GM12872 (cell line): ENCODE results near the gene PRKACB.

Source experiments
- CTCF ChIP-seq: IDR thresholded peaks from 3 replicates; pipeline ENCODE4 v1.5.1; 2011; ENCODE audit warnings: low read depth, mild to moderate bottlenecking, low read length, moderate library complexity; ENCODE audit not compliant: insufficient read depth

PRKACB gene

GRCh38 chr1:84259989-84260388 is 115.9 kb downstream of the PRKACB start:
- no peak for TF ChIP-seq CTCF

GRCh38 chr1:84260852-84261518 is 116.9 kb downstream of the PRKACB start:
- no peak for TF ChIP-seq CTCF

- no peak for TF ChIP-seq CTCF
Observed at GRCh38 chr1:84264961-84265360, 120.9 kb downstream of the PRKACB start.

- no peak for TF ChIP-seq CTCF
Observed at GRCh38 chr1:84265867-84266266, 121.8 kb downstream of the PRKACB start.

GRCh38 chr1:84266748-84267147 is 122.7 kb downstream of the PRKACB start:
- TF ChIP-seq CTCF = no peak

- no peak for TF ChIP-seq CTCF
Observed at GRCh38 chr1:84267476-84267875, 123.4 kb downstream of the PRKACB start.

- no peak for TF ChIP-seq CTCF
Observed at GRCh38 chr1:84268346-84268745, 124.3 kb downstream of the PRKACB start.
